Sigmoid colon (tissue), 7 donors: ENCODE measurements around the gene ZNF451. TPM values are rescaled to one million over a fixed set of nuclear protein-coding genes. Genes with fewer than 3 reads are reported as not detected.

Experiments used
- DNase-seq: peaks from one replicate; pipeline ENCODE4 v3.0.0-alpha.2; 2019
- H3K27ac ChIP-seq, 4 donors: fragments of 200-600 bp; sonication (generic); one replicate each; pipeline ENCODE4 v1.5.1; 2016 to 2019; ENCODE audit warnings: mild to moderate bottlenecking in 1 of 4
- H3K27me3 ChIP-seq, 3 donors: fragments of 200-600 bp; sonication (generic); one replicate each; pipeline ENCODE4 v1.5.1; 2019; ENCODE audit warnings: mild to moderate bottlenecking in 1 of 3
- H3K36me3 ChIP-seq, 4 donors: fragments of 200-600 bp; sonication (generic); one replicate each; pipeline ENCODE4 v1.5.1; 2016 to 2019
- H3K4me1 ChIP-seq, 4 donors: fragments of 200-600 bp; sonication (generic); one replicate each; pipeline ENCODE4 v1.5.1; 2017 to 2019
- H3K4me3 ChIP-seq, 4 donors: fragments of 200-600 bp; sonication (generic); one replicate each; pipeline ENCODE4 v1.5.1; 2017 to 2019; ENCODE audit warnings: mild to moderate bottlenecking in 2 of 4, moderate library complexity in 1 of 4
- H3K9me3 ChIP-seq, 4 donors: fragments of 200-600 bp in 3 of 4; sonication (generic) in 3 of 4; one replicate each; pipeline versions ENCODE4 v1.5.1 to v1.6.1; 2013 to 2019
- CTCF ChIP-seq, 4 experiments: fragments of 450-650 bp in 3 of 4; fragments of 200-600 bp in 1 of 4; IDR thresholded peaks; one replicate each; pipeline ENCODE4 v1.5.1; 2016 to 2019; ENCODE audit warnings: antibody characterized with exemption in 4 of 4, mild to moderate bottlenecking in 3 of 4, moderate library complexity in 2 of 4
- EP300 ChIP-seq, 4 donors: sonication (generic); formaldehyde crosslinking; IDR thresholded peaks; one replicate each; pipeline ENCODE4 v1.6.1; 2017; ENCODE audit warnings: antibody characterized with exemption in 4 of 4
- POLR2A ChIP-seq, 2 donors: fragments of 450-650 bp; IDR thresholded peaks; one replicate each; pipeline ENCODE4 v1.6.1; 2016; ENCODE audit warnings: antibody characterized with exemption in 2 of 2, mild to moderate bottlenecking in 2 of 2, moderate library complexity in 2 of 2
- POLR2AphosphoS5 ChIP-seq, 4 donors: sonication (generic); formaldehyde crosslinking; IDR thresholded peaks; one replicate each; pipeline ENCODE4 v1.6.1; 2017; ENCODE audit warnings: antibody characterized with exemption in 4 of 4
- WGBS, 2 donors: extraction: QIAGEN DNeasy Blood & Tissue Kit; methylation state at CpG; one replicate each; pipeline ENCODE4 v1.1.7; 2013; 5-methylcytosine and 5-hydroxymethylcytosine counted together
- intact Hi-C: fragments of 100-400 bp; cut with DNase I; formaldehyde crosslinking; loops from one replicate; pipeline ENCODE4 v1.15.1; 2023
- polyA plus RNA-seq, 3 donors: library from polyadenylated mRNA; stranded (reverse); fragments of 200-250 nt; gene quantifications; one replicate each; pipeline ENCODE4 v1.2.3, GENCODE V29; 2013
- total RNA-seq, 4 donors: library from RNA; depleted of rRNA; stranded (reverse); fragments of >200 nt; gene quantifications; one replicate each; pipeline ENCODE4 v1.1.0, GENCODE V29; 2016
- donor health status: healthy with polysubstance abuse.
- donor health status: Bipolar disorder and iron deficiency.
- donor health status: healthy.

The ZNF451 gene
- total and polyA plus RNA-seq, 7 donors: 4.2 to 70.1 (median 56.6) TPM

DNA sequence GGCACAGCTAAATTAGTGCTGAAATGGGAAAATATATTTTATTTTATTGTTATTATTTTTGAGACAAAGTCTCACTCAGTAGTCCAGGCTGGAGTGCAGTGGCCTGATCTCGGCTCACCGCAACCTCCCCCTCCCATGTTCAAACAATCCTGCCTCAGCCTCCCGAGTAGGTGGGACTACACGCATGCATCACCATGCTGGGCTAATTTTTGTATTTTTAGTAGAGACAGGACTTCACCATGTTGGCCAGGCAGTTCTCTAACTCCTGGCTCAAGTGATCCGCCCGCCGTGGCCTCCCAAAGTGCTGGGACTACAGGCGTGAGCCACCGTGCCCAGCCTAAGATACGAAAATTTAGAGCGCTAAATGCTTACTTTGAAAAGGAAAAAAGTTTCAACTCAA is 127.3 kb downstream of the ZNF451 start:
- peak overlapping the region in 2 of 4 donors; percentile 10 to 22 for H3K4me3 ChIP-seq
- no peaks in the 10 kb centered on the region for H3K27me3 ChIP-seq
- no peak for DNase-seq
- peaks cover 0 to 62% (median 34%) of the 10 kb centered on the region in 4 donors for H3K4me1 ChIP-seq
- peak overlapping the region; percentile 2 to 100 (median 84) for H3K27ac ChIP-seq
- WGBS, 2 donors: 95 to 97% methylated on average over 11 of the region's 11 CpGs
- TF ChIP-seq POLR2AphosphoS5 (IDR thresholded peaks at IDR 0.05): no peak
- no peak for TF ChIP-seq CTCF (IDR thresholded peaks at IDR 0.05)
- TF ChIP-seq POLR2A (IDR thresholded peaks at IDR 0.05): no peak
- TF ChIP-seq EP300 (IDR thresholded peaks at IDR 0.05): no peak
- no peaks in the 10 kb centered on the region for H3K9me3 ChIP-seq
- intact Hi-C loops: no loop called here
- H3K36me3 ChIP-seq: no peaks in the 10 kb centered on the region

Other genes starting within 250 kb of the ZNF451 start
- gene BEND6, start 135.1 kb upstream of the ZNF451 start, total RNA-seq: 1 to 10 TPM; 1.1 to 3.0 (median 1.7) TPM
- gene BEND6, start 135.1 kb upstream of the ZNF451 start, polyA plus RNA-seq: under 1 TPM; under 0.01 to 0.34 (median 0.23) TPM
- 10 to 100 TPM; 13.8 to 16.9 (median 15.1) TPM for gene KIAA1586, start 43.5 kb upstream of the ZNF451 start, total RNA-seq
- 1 to 10 TPM; 1.4 to 3.0 (median 3.0) TPM for gene KIAA1586, start 43.5 kb upstream of the ZNF451 start, polyA plus RNA-seq
- gene BAG2, start 82.1 kb downstream of the ZNF451 start, total RNA-seq: 10 to 100 TPM; 55.6 to 74.5 (median 60.0) TPM
- 1 to 10 TPM in 2 of 3 donors, under 1 TPM in 1; 0.92 to 2.9 (median 1.8) TPM for gene BAG2, start 82.1 kb downstream of the ZNF451 start, polyA plus RNA-seq
- 100 to 1,000 TPM; 115 to 188 (median 167) TPM for gene RAB23, start 132.1 kb downstream of the ZNF451 start, total RNA-seq
- gene RAB23, start 132.1 kb downstream of the ZNF451 start, polyA plus RNA-seq: 10 to 100 TPM in 1 of 3 donors, 1 to 10 TPM in 2; 3.5 to 10.1 (median 7.8) TPM
- 10 to 100 TPM; 10.7 to 14.7 (median 12.4) TPM for gene PRIM2, start 227.4 kb downstream of the ZNF451 start, total RNA-seq
- gene PRIM2, start 227.4 kb downstream of the ZNF451 start, polyA plus RNA-seq: 1 to 10 TPM; 3.6 to 8.8 (median 6.2) TPM